Measurements from ENCODE around the gene LY6G6D.
A peak's percentile ranks its signal among the peaks of the same experiment; 100 is the strongest.

Gene LY6G6D

DNA sequence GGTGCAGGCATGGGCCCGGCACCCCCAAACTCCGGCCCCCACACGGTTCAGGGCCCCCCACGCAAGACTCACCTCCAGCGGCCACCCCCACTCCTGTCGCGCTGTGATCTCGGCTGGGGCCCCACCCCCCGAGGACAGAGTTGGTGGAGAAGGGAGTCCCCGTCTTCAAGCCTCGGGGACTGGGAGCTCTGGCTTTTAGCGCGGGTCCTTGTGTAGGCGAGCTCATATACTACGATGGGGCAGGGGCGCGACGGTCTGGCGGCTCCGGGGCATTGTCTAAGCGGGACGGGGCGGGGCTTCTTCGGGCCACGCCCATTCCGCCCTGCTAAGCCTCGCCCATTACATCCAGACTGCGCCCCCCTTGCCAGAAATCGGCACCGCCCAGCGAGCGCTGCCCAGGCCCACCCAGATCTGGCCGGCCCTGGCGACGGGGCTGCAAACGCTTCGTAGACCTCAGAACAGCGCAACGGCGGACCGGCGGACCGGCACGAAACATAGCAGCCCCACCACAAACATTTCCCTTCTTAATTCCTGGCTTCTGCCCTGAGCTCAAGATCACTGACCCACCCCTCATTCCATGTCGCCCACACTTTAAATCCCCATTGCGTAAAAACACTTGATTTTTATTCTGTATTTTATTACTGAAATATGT lies 15.0 kb downstream of the LY6G6D start:
- peak overlapping the region; percentile 77 for H3K27ac ChIP-seq
- TF ChIP-seq, protein P1, sequence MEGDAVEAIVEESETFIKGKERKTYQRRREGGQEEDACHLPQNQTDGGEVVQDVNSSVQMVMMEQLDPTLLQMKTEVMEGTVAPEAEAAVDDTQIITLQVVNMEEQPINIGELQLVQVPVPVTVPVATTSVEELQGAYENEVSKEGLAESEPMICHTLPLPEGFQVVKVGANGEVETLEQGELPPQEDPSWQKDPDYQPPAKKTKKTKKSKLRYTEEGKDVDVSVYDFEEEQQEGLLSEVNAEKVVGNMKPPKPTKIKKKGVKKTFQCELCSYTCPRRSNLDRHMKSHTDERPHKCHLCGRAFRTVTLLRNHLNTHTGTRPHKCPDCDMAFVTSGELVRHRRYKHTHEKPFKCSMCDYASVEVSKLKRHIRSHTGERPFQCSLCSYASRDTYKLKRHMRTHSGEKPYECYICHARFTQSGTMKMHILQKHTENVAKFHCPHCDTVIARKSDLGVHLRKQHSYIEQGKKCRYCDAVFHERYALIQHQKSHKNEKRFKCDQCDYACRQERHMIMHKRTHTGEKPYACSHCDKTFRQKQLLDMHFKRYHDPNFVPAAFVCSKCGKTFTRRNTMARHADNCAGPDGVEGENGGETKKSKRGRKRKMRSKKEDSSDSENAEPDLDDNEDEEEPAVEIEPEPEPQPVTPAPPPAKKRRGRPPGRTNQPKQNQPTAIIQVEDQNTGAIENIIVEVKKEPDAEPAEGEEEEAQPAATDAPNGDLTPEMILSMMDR (conservative IDR thresholded peaks at IDR 0.05): no peak

DNA sequence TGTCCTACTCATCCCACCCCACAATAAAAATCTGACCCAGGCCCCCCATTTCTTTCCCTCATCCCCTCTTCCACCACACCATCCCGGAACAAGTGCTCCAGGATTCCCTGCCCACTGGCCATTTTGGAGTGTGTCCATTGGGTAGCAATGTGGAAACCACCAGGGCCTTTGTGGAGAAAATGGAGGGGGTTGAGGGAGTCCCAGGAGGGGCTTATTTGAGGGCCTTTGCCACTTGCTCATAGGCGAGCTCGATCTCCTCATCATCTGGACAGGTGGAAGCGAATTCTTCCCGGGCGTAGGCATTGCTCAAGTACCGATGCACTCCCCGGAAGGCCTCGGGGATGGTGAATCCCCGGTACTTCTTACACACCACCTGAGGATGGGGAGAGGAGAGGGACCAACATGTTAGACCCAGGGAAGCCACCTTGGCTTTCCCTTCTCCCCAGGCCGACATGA lies 15.5 kb downstream of the LY6G6D start:
- TF ChIP-seq, protein P1 (conservative IDR thresholded peaks at IDR 0.05): no peak
- H3K27ac ChIP-seq: peak overlapping the region; percentile 77

DNA sequence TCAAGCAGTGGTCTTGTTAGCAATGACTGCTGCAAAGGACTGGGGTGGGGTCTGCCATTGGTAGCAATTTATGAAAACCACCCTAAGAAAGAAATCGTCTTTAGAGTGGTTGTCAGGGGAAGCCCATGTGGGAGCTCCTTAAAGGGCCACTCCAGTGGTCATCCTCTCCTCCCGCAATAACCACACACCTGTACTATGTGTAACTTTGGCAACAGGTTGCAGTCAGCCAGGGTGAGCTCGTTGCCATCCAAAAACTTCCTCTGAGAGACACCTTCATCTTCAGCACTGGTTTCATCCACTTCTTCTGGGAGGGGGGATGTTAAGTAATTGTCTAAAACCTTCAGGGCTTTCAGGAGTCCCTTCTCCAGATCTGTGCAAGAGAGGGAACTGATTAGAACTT lies 16.9 kb downstream of the LY6G6D start:
- TF ChIP-seq, protein P1 (conservative IDR thresholded peaks at IDR 0.05): no peak

DNA sequence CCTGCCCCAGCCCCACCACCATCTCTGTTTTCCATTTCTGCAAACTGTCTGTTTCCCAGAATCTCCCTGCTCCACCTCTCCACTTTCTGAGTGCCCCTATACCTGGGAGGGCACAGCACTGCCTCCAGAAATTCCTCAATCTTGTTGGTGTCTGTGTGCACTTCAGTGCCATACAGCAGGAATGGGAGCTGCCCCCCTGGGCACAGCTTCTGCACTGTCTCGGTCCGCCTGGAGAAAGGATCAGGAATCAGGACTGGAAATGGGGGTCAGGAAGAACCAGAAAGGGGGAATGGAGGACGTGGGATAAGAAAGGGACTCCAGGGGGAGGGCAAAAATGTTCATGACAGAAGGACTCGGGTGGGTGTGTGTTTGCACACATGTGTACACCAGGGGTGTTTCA lies 18.6 kb downstream of the LY6G6D start:
- TF ChIP-seq, protein P1 (conservative IDR thresholded peaks at IDR 0.05): no peak
- H3K27ac ChIP-seq: peak overlapping the region; percentile 99; the same call in 1 of the 2 replicates

More for the DNA sequence above, 16.9 kb downstream of the LY6G6D start:
- no peak overlapping the region for H3K27ac ChIP-seq

DNA sequence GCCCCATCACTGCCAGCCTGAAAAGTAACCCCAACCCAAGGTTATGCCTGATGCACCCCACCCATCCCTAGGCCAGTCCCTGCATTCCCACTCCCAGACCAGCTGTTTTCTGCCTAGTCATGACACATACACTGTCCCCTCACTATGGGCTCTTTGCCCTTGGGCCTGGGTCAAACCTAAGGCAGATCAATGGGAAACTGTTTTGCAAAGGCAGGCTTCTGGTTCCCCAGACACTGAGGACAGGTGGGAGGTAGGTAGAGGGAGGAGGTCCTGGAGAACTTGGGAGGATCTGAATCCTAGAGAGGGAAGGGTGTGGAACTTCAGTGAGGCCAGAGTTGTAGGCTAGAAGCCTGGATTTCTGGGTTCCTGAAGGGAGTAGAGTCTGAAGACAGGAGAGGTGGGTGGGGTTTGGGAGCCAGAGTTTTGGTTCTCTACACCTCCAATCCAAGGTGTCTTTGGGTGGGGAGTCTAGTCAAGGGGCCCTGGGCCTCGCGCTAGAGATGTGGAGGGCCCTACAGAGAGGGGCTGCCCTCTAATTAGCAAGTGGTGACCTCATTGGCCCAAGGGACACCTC lies 19.2 kb downstream of the LY6G6D start:
- TF ChIP-seq, protein P1 (conservative IDR thresholded peaks at IDR 0.05): no peak
- H3K27ac ChIP-seq: peak overlapping the region; percentile 99

DNA sequence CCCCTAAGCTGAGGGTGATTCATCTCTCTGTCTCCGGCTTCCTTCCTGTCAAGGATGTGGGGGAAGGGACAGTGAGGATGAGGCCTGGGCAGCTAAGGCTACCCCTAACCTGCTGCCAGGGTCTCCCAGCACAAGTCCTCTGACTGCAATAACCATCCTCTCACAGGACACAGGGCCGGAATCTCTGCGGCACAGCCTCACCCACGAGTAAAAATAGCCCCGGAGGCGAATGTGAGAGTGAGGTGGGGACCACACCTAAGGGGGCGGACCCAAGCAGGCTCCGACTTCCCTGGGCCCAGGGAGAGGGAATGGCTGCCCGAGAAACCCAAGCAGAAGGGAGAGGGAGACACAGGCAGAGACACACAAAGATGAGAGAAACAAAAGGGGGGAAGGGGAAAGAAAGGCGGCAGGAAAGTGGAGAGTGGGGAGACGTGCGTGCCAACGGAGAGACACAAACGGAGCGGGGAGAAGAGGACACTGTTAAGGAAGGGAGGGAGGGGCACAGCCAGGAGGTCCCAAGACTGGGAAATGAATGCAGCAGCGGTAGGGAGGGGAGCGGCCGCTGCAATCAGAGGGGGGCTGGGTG lies 19.8 kb downstream of the LY6G6D start:
- TF ChIP-seq, protein P1 (conservative IDR thresholded peaks at IDR 0.05): no peak
- peak overlapping the region; percentile 99 for H3K27ac ChIP-seq

DNA sequence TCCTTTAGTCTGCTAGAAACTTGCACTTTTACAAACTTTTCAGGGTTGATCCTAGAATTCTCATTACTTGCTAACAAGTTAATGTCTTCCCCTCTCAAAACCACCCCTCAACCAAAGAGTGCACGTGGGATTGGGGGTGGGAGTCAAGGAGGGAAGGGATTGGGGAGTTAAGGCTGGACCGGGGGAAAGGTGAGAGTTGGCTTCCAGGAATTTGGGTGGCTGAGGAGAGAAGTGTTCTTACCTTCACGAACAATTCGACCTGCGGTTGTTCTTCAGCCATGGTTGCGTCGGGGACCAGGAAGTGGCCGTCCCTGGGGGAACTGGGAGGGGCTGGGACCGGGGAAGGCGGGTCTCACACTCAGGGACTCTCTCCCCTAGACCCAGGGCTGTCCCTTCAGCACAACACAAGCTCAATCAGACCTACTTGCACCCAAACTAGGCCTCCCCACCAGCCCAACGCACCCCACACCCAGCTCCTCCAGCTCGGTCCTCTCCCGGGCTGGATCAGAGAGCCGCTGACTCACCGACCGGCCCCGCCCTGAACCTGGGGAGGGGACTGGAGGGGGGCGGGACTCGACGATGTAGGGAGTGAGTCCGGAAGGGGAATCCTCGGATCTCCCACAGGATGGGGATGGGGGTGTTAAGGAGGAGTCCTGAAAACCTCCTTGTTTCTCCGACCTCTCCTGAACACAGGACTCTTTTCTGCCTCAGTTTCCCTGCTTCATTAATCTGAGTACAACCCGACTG lies 21.0 kb downstream of the LY6G6D start, which contains the start of gene CLIC1:
Gene CLIC1, minus strand, starts transcription at position 510 of the 747 bp plus-strand sequence. Its CDS starts 230 bp downstream, at position 280.
- TF ChIP-seq, protein P1 (conservative IDR thresholded peaks at IDR 0.05): no peak
- H3K27ac ChIP-seq: peak within 1 kb of the TSS; percentile 99

Data from VCaP (cell line).